Body of pancreas (tissue), 4 donors: ENCODE results near the gene ASB2.

Source experiments
- POLR2A ChIP-seq, 3 donors: fragments of 450-650 bp; IDR thresholded peaks; one replicate each; pipeline ENCODE4 v1.6.1; 2016; ENCODE audit warnings: antibody characterized with exemption in 3 of 3, mild to moderate bottlenecking in 2 of 3
- TF ChIP-seq, protein P1 (sequence below), 7 experiments: fragments of 450-650 bp in 4 of 7; fragments of 200-600 bp in 3 of 7; sonication (generic) in 3 of 7; IDR thresholded peaks; one replicate each; pipeline ENCODE4 v1.5.1; 2016 to 2019; ENCODE audit warnings: antibody characterized with exemption in 7 of 7

DNA sequence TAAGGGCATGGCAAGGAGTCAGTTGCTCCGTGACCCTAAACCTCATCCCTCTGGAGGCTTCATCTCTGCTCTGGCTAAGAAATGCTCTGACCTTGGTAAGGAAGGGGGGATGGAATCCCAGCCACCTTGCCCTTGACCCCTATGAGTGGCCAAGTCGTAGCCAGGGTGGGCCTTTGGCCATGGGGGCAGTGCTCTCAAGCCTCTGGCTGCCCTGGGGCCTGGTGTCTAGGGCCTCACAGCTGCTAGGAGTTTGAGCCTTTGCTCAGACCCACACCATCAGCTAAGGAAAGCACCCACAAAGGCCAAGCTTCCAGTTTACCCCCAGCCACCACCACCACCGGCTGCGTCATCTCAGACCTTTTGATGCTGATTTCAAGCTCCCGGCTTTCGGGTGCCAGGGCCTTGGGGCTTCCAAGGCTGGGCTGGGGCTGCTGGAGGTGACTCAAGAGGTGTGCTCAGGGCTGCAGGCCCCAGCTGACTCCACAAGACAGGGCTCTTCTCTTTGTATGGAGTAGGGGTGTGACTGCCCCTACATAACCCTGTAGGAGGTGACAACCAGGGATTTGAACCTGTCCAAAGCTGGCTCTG is 3.7 kb downstream of the ASB2 start:
- TF ChIP-seq POLR2A (IDR thresholded peaks at IDR 0.05), result no peak
- TF ChIP-seq, protein P1, sequence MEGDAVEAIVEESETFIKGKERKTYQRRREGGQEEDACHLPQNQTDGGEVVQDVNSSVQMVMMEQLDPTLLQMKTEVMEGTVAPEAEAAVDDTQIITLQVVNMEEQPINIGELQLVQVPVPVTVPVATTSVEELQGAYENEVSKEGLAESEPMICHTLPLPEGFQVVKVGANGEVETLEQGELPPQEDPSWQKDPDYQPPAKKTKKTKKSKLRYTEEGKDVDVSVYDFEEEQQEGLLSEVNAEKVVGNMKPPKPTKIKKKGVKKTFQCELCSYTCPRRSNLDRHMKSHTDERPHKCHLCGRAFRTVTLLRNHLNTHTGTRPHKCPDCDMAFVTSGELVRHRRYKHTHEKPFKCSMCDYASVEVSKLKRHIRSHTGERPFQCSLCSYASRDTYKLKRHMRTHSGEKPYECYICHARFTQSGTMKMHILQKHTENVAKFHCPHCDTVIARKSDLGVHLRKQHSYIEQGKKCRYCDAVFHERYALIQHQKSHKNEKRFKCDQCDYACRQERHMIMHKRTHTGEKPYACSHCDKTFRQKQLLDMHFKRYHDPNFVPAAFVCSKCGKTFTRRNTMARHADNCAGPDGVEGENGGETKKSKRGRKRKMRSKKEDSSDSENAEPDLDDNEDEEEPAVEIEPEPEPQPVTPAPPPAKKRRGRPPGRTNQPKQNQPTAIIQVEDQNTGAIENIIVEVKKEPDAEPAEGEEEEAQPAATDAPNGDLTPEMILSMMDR (IDR thresholded peaks at IDR 0.05), result no peak
